Upper lobe of right lung (tissue), 1 donor: Measurements from ENCODE around the gene PLEKHA7. TPM values are rescaled to one million over a fixed set of nuclear protein-coding genes. Genes with fewer than 3 reads are reported as not detected.

Experiments
- ATAC-seq: fragments of 200-7000 bp; cut with Tn5 transposase; one replicate; pipeline ENCODE4 v1.9.1; 2020; ENCODE audit warnings: mild to moderate bottlenecking, moderate library complexity
- DNase-seq: peaks from one replicate; pipeline ENCODE4 v3.0.0-alpha.2; 2020
- H3K27ac ChIP-seq: fragments of 200-600 bp; one replicate; pipeline ENCODE4 v1.8.0; 2022
- H3K27me3 ChIP-seq: fragments of 200-600 bp; one replicate; pipeline ENCODE4 v1.8.0; 2022; ENCODE audit warnings: mild to moderate bottlenecking
- H3K36me3 ChIP-seq: fragments of 200-600 bp; one replicate; pipeline ENCODE4 v1.8.0; 2022
- H3K4me1 ChIP-seq: fragments of 200-600 bp; one replicate; pipeline ENCODE4 v1.8.0; 2022
- H3K4me3 ChIP-seq: fragments of 200-600 bp; one replicate; pipeline ENCODE4 v1.8.0; 2022; ENCODE audit warnings: mild to moderate bottlenecking
- H3K9me3 ChIP-seq: fragments of 200-600 bp; one replicate; pipeline ENCODE4 v1.8.0; 2022
- CTCF ChIP-seq: fragments of 200-600 bp; IDR thresholded peaks from one replicate; pipeline ENCODE4 v1.8.0; 2022; ENCODE audit warnings: antibody characterized with exemption
- intact Hi-C: fragments of 100-400 bp; cut with DNase I; formaldehyde crosslinking; loops from one replicate; pipeline ENCODE4 v1.11.0; 2022
- total RNA-seq: library from RNA; stranded (reverse); fragmentation: NEBNext Ultra II Directional; extraction: Animal tissue kit (Norgen Biotek cat#: 25700); gene quantifications from one replicate; pipeline ENCODE4 v1.2.1, GENCODE V29; 2021
- donor health status: DM: no; HTN: yes; CAD: no; lungs with severe emphysema.

Gene PLEKHA7
- total RNA-seq, 1 donor from 2014 or later, result 43.6 TPM

DNA sequence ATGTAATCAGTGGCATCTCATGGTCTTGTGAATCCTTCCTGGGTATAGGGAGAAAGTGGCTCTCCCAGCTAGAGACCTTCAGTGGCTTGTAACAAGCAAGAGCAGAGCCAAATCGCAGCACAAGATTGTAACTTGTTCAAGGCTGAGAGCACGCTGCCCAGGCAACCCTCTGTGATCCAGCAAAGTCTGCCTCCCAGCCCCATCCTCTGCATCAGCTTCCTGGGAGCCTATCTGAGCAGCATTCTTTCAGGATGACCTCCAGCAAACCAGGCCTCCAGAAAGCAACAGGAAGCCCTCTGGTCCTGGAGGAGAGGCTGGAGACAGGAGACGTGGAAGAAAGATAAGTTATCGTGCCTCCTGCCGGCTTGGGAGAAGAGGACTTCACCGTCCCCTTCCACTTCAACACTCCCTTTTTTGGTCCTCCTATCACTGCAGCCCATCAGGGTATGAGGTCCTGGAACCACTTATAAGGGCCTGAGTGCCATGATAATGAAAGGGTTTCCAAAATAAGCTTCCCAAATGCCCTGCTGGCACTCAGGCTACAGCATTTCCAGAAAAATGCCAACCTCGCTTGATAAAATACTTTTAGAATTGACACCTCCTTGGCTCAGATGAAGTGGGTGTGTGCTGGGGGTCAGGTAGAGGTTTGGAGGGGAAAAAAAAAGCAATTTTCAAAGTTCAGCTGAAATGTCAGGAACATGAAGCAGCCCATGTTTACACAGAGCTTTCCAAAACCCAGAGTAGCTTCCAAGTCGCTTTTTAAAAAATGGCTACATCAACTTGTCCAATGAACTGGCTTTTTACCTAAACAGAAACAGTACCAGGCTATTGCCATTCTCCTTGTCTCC is 80.2 kb downstream of the PLEKHA7 start:
- Histone ChIP-seq H3K36me3 (no peaks in the 10 kb centered on the region), H3K4me3 (no peak overlapping the region), H3K27me3 (no peaks in the 10 kb centered on the region), H3K9me3 (no peaks in the 10 kb centered on the region), H3K4me1 (no peaks in the 10 kb centered on the region), H3K27ac (no peak overlapping the region)
- intact Hi-C loops, result no loop called here
- TF ChIP-seq CTCF, result no peak
- DNase-seq (no peak), ATAC-seq (peak; percentile 14)

DNA sequence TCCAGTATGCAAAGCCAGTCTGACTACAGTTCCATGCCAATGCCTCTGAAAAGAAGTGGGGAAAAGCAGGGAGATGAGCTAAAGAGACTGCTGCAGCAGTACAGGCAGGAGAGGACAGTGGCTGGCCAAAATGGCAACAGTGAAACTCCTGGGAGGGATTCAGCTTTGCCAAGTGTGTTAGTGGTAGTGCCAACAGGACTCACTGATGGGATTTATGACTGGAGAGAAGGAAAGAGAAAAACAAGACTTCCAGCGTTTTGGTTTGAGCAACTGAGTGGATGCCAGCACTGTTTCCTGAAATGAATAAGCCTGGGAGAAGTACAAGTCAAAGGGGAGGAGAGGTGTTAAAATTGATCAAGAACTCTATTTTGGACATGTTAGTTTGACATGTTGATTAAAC is 80.9 kb downstream of the PLEKHA7 start:
- H3K4me1 ChIP-seq, result no peaks in the 10 kb centered on the region
- H3K36me3 ChIP-seq, result no peaks in the 10 kb centered on the region
- no peak for TF ChIP-seq CTCF
- DNase-seq (no peak), ATAC-seq (no peak)
- intact Hi-C loops, result no loop called here
- H3K27me3 ChIP-seq, result no peaks in the 10 kb centered on the region
- no peak overlapping the region for H3K27ac ChIP-seq
- H3K4me3 ChIP-seq, result no peak overlapping the region
- H3K9me3 ChIP-seq, result no peaks in the 10 kb centered on the region

GRCh38 chr11:16928044-16928443 is 86.2 kb downstream of the PLEKHA7 start:
- H3K9me3 ChIP-seq, result no peaks in the 10 kb centered on the region
- DNase-seq (no peak), ATAC-seq (no peak)
- intact Hi-C loops, result no loop called here
- H3K27me3 ChIP-seq, result peaks cover 22% of the 10 kb centered on the region
- peaks cover 8% of the 10 kb centered on the region for H3K4me1 ChIP-seq
- no peak for TF ChIP-seq CTCF
- H3K27ac ChIP-seq, result no peak overlapping the region
- no peaks in the 10 kb centered on the region for H3K36me3 ChIP-seq
- no peak overlapping the region for H3K4me3 ChIP-seq

DNA sequence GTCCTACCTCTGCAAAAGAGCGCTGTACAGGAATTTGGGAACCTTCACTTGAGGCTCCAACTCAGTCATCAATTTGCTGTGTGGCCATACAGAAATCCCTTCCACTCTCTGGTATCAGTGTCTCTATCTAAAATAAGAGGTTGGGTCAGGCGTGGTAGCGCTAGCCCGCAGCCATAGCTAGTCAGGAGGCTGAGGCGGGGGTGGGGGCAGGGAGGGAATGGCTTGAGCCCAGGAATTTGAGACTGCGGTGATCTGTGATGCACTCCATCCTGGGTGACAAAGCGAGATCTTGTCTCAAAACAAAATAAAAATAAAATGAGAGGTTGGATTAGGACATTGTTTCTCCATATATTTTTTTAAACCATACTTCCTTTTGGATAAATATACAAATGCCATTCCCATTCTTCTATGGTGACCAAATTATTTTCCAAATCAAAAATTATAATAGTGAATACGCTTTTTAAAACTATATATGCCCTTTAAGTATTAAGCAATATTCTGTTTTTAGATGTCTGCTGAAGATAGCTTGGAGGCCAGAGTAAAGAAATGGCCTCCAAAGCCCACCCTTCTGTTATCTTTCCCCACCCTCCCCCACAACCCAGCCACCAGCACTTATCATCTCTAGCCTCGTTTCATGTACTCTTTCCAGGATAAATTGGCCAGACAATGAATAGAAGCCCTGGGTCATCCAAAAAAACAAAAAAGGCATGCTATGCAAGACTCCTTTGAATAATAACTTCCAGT is 87.2 kb downstream of the PLEKHA7 start:
- Histone ChIP-seq H3K4me1 (peaks cover 8% of the 10 kb centered on the region), H3K27ac (no peak overlapping the region), H3K4me3 (no peak overlapping the region), H3K9me3 (no peaks in the 10 kb centered on the region), H3K36me3 (no peaks in the 10 kb centered on the region), H3K27me3 (peaks cover 22% of the 10 kb centered on the region)
- no peak for DNase-seq
- no peak for ATAC-seq
- no peak for TF ChIP-seq CTCF
- intact Hi-C loops, result no loop called here

DNA sequence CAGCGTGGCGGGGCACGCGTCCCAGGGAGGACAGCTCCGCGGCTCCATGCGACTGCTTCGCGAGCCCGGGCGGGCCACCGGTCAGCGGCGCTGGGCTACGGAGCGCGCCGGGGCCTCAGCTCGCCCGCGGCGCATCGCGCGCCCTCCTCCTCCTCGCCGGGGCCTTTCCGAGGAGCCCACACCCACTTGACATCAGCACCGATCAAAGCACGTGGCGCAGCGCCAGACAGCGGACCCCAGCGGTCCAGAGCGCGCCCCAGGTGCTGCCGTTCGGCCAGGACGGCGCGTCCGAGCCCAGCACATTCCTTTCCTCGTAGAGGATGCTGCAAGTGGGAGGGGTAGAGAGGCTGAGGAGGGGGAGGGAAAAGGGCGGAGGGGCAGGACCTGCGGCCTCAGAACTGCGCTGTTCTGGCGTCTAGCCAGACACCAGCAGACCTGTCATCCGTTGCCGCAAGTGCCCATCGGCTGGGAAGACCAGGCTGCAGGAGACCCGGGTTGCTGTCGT is 88.6 kb downstream of the PLEKHA7 start:
- Histone ChIP-seq H3K4me3 (peak overlapping the region; percentile 49), H3K27me3 (peaks cover 22% of the 10 kb centered on the region), H3K4me1 (peaks cover 8% of the 10 kb centered on the region), H3K27ac (peak overlapping the region; percentile 74), H3K9me3 (no peaks in the 10 kb centered on the region), H3K36me3 (no peaks in the 10 kb centered on the region)
- peak; percentile 72 for ATAC-seq
- DNase-seq, result peak; percentile 73
- intact Hi-C loops, result no loop called here
- TF ChIP-seq CTCF, result no peak
